RWPE1 (cell line): ENCODE results near the gene YLPM1.

Source experiments
- CTCF ChIA-PET: fragments of 350-600 bp; sonication (Branson Sonifier 250); formaldehyde crosslinking; extraction: SDS; loops from one replicate; lab custom pipeline; 2021; lab: Yijun Ruan, JAX
- POLR2A ChIA-PET: fragments of 400-600 bp; formaldehyde crosslinking; extraction: SDS; loops from one replicate; lab custom pipeline; 2020; ENCODE audit warnings: antibody characterized with exemption; ENCODE audit not compliant: low non-redundant PET; lab: Yijun Ruan, JAX
- DNase-seq: peaks from one replicate; pipeline ENCODE4 v3.0.0; 2012; ENCODE audit warnings: low spot score
- H3K27ac ChIP-seq: fragments of 450-650 bp; 2 replicates; pipeline ENCODE4 v1.5.1; 2017
- TF ChIP-seq, protein P1 (sequence below): fragments of 450-650 bp; conservative IDR thresholded peaks from 2 replicates; pipeline ENCODE4 v1.5.1; 2017; ENCODE audit warnings: low read depth, mild to moderate bottlenecking

YLPM1 gene

GRCh38 chr14:74846168-74846567, 83.1 kb downstream of the YLPM1 start:
- POLR2A ChIA-PET = no interaction called here
- no peak overlapping the region for H3K27ac ChIP-seq
- no peak for DNase-seq
- TF ChIP-seq, protein P1, sequence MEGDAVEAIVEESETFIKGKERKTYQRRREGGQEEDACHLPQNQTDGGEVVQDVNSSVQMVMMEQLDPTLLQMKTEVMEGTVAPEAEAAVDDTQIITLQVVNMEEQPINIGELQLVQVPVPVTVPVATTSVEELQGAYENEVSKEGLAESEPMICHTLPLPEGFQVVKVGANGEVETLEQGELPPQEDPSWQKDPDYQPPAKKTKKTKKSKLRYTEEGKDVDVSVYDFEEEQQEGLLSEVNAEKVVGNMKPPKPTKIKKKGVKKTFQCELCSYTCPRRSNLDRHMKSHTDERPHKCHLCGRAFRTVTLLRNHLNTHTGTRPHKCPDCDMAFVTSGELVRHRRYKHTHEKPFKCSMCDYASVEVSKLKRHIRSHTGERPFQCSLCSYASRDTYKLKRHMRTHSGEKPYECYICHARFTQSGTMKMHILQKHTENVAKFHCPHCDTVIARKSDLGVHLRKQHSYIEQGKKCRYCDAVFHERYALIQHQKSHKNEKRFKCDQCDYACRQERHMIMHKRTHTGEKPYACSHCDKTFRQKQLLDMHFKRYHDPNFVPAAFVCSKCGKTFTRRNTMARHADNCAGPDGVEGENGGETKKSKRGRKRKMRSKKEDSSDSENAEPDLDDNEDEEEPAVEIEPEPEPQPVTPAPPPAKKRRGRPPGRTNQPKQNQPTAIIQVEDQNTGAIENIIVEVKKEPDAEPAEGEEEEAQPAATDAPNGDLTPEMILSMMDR = no peak
- CTCF ChIA-PET = interaction anchor here (1.0 kb wide), 1 partner anchor 15 kb away, joined by 6 read pairs; no protein-coding TSS in a partner anchor

DNA sequence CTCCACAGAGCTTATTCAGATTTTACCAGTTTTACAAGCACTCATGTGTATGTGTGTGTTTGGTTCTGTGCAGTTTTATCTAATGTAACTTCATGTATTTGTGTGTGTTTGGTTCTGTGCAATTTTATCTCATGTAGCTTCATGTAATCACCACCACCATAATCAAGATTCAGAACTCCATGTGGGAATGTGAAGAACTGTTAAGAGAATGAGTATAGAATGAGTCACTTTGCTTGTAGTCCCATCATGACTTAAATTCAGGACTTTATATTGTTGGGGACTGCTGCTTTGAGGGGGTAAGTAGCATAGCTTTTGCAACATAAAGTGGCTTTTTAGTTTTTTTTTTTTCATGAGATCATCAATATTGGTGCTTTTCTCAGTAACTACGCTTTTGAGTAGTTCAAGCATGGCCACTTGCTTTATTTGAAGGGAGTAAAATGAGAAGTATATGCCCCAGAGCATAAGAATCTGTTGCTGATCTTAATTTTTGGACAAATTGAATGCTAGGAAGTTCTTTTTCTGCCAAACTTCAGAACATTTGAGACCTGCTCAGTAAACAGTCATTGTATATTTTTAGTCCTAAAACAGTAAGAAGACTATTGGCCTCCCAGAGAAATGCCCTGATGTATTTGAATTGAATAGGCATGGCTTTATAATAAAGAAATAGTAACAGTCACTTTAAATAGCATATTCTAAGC, 84.0 kb downstream of the YLPM1 start:
- ChIA-PET CTCF (no interaction called here), POLR2A (no interaction called here)
- H3K27ac ChIP-seq = no peak overlapping the region
- TF ChIP-seq, protein P1 = no peak
- no peak for DNase-seq

GRCh38 chr14:74848768-74849167, 85.7 kb downstream of the YLPM1 start:
- H3K27ac ChIP-seq = no peak overlapping the region
- CTCF ChIA-PET = interaction anchor here (0.9 kb wide), 1 partner anchor 12 kb away, joined by 4 read pairs; no protein-coding TSS in a partner anchor
- no peak for DNase-seq
- TF ChIP-seq, protein P1 = no peak
- POLR2A ChIA-PET = no interaction called here

GRCh38 chr14:74852922-74853530, 89.9 kb downstream of the YLPM1 start:
- no peak for DNase-seq
- no peak overlapping the region for H3K27ac ChIP-seq
- TF ChIP-seq, protein P1 = no peak
- ChIA-PET POLR2A (no interaction called here), CTCF (interaction anchor here (0.7 kb wide), 3 partner anchors 12 to 285 kb away, joined by 3 to 4 read pairs (median 3); no protein-coding TSS in a partner anchor)

GRCh38 chr14:74853581-74853980, 90.5 kb downstream of the YLPM1 start:
- ChIA-PET CTCF (interaction anchor here (0.7 to 0.8 kb wide), 3 partner anchors 90 to 284 kb away, joined by 3 read pairs; partner anchors contain the start of gene YLPM1), POLR2A (no interaction called here)
- DNase-seq = no peak
- TF ChIP-seq, protein P1 = no peak
- H3K27ac ChIP-seq = no peak overlapping the region

- TF ChIP-seq, protein P1 = no peak
- no peak for DNase-seq
- ChIA-PET POLR2A (no interaction called here), CTCF (interaction anchor here (0.6 to 0.7 kb wide), 2 partner anchors 63 to 1561 kb away, joined by 3 to 4 read pairs; no protein-coding TSS in a partner anchor)
- H3K27ac ChIP-seq = no peak overlapping the region
Observed at GRCh38 chr14:74855021-74855420, 91.9 kb downstream of the YLPM1 start.
